HepG2 (cell line): ENCODE measurements around the gene TNFRSF6B. TPM values are rescaled to one million over a fixed set of nuclear protein-coding genes. Genes with fewer than 3 reads are reported as not detected.
A peak's percentile ranks its signal among the peaks of the same experiment; 100 is the strongest.

Source experiments
- ATAC-seq: fragments of 200-7000 bp; cut with Tn5 transposase; 3 replicates; pipeline ENCODE4 v1.9.1; 2020; ENCODE audit warnings: mild to moderate bottlenecking, moderate library complexity
- BruUV-seq: library from RNA; stranded (reverse); fragments of 400-500 nt; replicated peaks from 2 replicates; lab custom pipeline; 2021; lab: Mats Ljungman, UMichigan
- CTCF ChIA-PET: fragments of 300-600 bp; formaldehyde crosslinking; extraction: SDS; loops from one replicate; lab custom pipeline; 2021; ENCODE audit warnings: low total read pairs, inconsistent platforms, low intra/inter-chr PET ratio; lab: Yijun Ruan, JAX
- POLR2A ChIA-PET: fragments of 350-600 bp; sonication (Branson Sonifier 250); formaldehyde crosslinking; loops from one replicate; lab custom pipeline; 2020; ENCODE audit warnings: antibody characterized with exemption, inconsistent platforms; lab: Yijun Ruan, JAX
- DNase-seq: peaks from one replicate; pipeline ENCODE4 v3.0.0-alpha.2; 2015; ENCODE audit warnings: low spot score
- FAIRE-seq: peaks from 3 replicates; lab custom pipeline; 2011; peaks lifted over from hg19 to GRCh38; lab: Jason Lieb, UNC
- H2AFZ ChIP-seq: one replicate; pipeline ENCODE4 v1.6.1; 2011; ENCODE audit warnings: low read length, inconsistent platforms
- H3K27ac ChIP-seq: fragments of 300-600 bp; 3 replicates; pipeline ENCODE4 v1.8.0; 2011; ENCODE audit warnings: mixed run types, mild to moderate bottlenecking, mixed read lengths, low read length, inconsistent platforms; ENCODE audit not compliant: insufficient read depth; ENCODE audit errors: extremely low read length
- H3K27me3 ChIP-seq, 2 experiments: fragments of 200-600 bp in 1 of 2; 2 replicates in 1 of 2; 3 replicates in 1 of 2; pipeline versions ENCODE4 v1.6.0 to v1.8.0; 2011; ENCODE audit warnings: low read length in 2 of 2, mild to moderate bottlenecking in 2 of 2, moderate library complexity in 2 of 2, inconsistent platforms in 1 of 2; ENCODE audit not compliant: insufficient read depth in 2 of 2, control insufficient read depth in 1 of 2
- H3K36me3 ChIP-seq, 2 experiments: fragments of 200-600 bp in 1 of 2; replicated peaks in 1 of 2; 2 replicates in 1 of 2; 3 replicates in 1 of 2; pipeline versions ENCODE4 v1.5.1 to v1.8.0; 2011; ENCODE audit warnings: low read length in 2 of 2, inconsistent platforms in 1 of 2; ENCODE audit not compliant: insufficient read depth in 2 of 2, control insufficient read depth in 1 of 2
- H3K4me1 ChIP-seq: 2 replicates; pipeline ENCODE4 v1.5.1; 2012; ENCODE audit warnings: low read length, inconsistent platforms; ENCODE audit not compliant: insufficient read depth
- H3K4me2 ChIP-seq: 2 replicates; pipeline ENCODE4 v1.6.0; 2011; ENCODE audit warnings: low read depth, low read length, inconsistent platforms
- H3K4me3 ChIP-seq, 3 experiments: fragments of 200-600 bp in 1 of 3; sonication (generic), shearing (Covaris generic) in 1 of 3; replicated peaks in 1 of 3; 2 replicates each; pipeline ENCODE4 v1.5.1; 2011 to 2016; ENCODE audit warnings: low read length in 3 of 3, inconsistent platforms in 2 of 3, low read depth in 2 of 3, mild to moderate bottlenecking in 2 of 3, control low read depth in 1 of 3, mixed read lengths in 1 of 3; ENCODE audit not compliant: insufficient read depth in 1 of 3
- H3K79me2 ChIP-seq: one replicate; pipeline ENCODE4 v1.6.1; 2011; ENCODE audit warnings: low read length, inconsistent platforms; ENCODE audit not compliant: insufficient read depth
- H3K9ac ChIP-seq: 2 replicates; pipeline ENCODE4 v1.6.0; 2011; ENCODE audit warnings: mild to moderate bottlenecking, low read depth, low read length, inconsistent platforms; ENCODE audit not compliant: insufficient read depth
- H3K9me3 ChIP-seq: 2 replicates; pipeline ENCODE4 v1.5.1; 2012; ENCODE audit warnings: mild to moderate bottlenecking, low read length
- H4K20me1 ChIP-seq: 2 replicates; pipeline ENCODE4 v1.6.0; 2011; ENCODE audit warnings: inconsistent platforms, mild to moderate bottlenecking, low read length, moderate library complexity; ENCODE audit not compliant: insufficient read depth
- ATM ChIP-seq: fragments of 450-650 bp; IDR thresholded peaks from 2 replicates; pipeline ENCODE4 v1.7.1; 2017; ENCODE audit warnings: mild to moderate bottlenecking, borderline replicate concordance
- GLMP ChIP-seq: sonication (generic); formaldehyde crosslinking; IDR thresholded peaks from 2 replicates; pipeline ENCODE4 v1.9.0; 2021; ENCODE audit warnings: missing genetic modification reagents, mild to moderate bottlenecking, borderline replicate concordance
- MZF1 ChIP-seq: sonication (generic); formaldehyde crosslinking; IDR thresholded peaks from 2 replicates; pipeline ENCODE4 v1.8.1; 2023; ENCODE audit warnings: mild to moderate bottlenecking, missing genetic modification reagents, borderline replicate concordance
- U2AF1 ChIP-seq: fragments of 200-400 bp; formaldehyde crosslinking; optimal IDR thresholded peaks from 2 replicates; pipeline ENCODE3; 2017; ENCODE audit warnings: mild to moderate bottlenecking, low read depth, low read length
- ZHX1 ChIP-seq: sonication (generic); formaldehyde crosslinking; IDR thresholded peaks from 2 replicates; pipeline ENCODE4 v1.8.1; 2022; ENCODE audit warnings: low read depth, mild to moderate bottlenecking, missing genetic modification reagents
- ZNF317 ChIP-seq: sonication (generic); formaldehyde crosslinking; IDR thresholded peaks from 2 replicates; pipeline ENCODE4 v1.5.0; 2020; ENCODE audit warnings: mild to moderate bottlenecking, missing genetic modification reagents
- ZNF354B ChIP-seq: sonication (generic); formaldehyde crosslinking; IDR thresholded peaks from 2 replicates; pipeline ENCODE4 v1.8.0; 2022; ENCODE audit warnings: mild to moderate bottlenecking, missing genetic modification reagents
- ZNF430 ChIP-seq: sonication (generic); formaldehyde crosslinking; IDR thresholded peaks from 2 replicates; pipeline ENCODE4 v1.9.0; 2021; ENCODE audit warnings: mild to moderate bottlenecking, missing genetic modification reagents
- ZNF589 ChIP-seq: sonication (generic); formaldehyde crosslinking; conservative IDR thresholded peaks from 2 replicates; pipeline ENCODE4 v1.8.0; 2022; ENCODE audit warnings: mild to moderate bottlenecking, moderate library complexity, missing genetic modification reagents
- ZNF598 ChIP-seq: sonication (generic); formaldehyde crosslinking; IDR thresholded peaks from 2 replicates; pipeline ENCODE4 v1.5.1; 2020; ENCODE audit warnings: mild to moderate bottlenecking, missing genetic modification reagents, borderline replicate concordance
- ZNF619 ChIP-seq: sonication (generic); formaldehyde crosslinking; IDR thresholded peaks from 2 replicates; pipeline ENCODE4 v1.4.0; 2020; ENCODE audit warnings: mild to moderate bottlenecking, missing genetic modification reagents
- ZNF891 ChIP-seq: sonication (generic); formaldehyde crosslinking; IDR thresholded peaks from 2 replicates; pipeline ENCODE4 v1.5.0; 2020; ENCODE audit warnings: mild to moderate bottlenecking, missing genetic modification reagents
- WGBS: methylation state at CpG from one replicate; pipeline ENCODE4 v1.1.6; 2017; ENCODE audit warnings: low lambda C conversion rate; 5-methylcytosine and 5-hydroxymethylcytosine counted together
- in situ Hi-C: cut with HindIII; loops from 2 replicates; pipeline ENCODE4 v1.10.0; 2017; ENCODE audit warnings: low pct_unique_long_range_greater_than_20kb; ENCODE audit not compliant: extremely low pct_ligation_motif_present
- intact Hi-C: fragments of 100-400 bp; cut with micrococcal nuclease; formaldehyde crosslinking; loops from one replicate; pipeline ENCODE4 v1.10.0; 2022; ENCODE audit not compliant: unreplicated experiment
- polyA plus RNA-seq, 8 experiments: library from polyadenylated mRNA; depleted of rRNA in 3 of 8; stranded (reverse) in 7 of 8; unstranded in 1 of 8; fragments of >200 nt; fragmentation: Illumina TruSeq in 4 of 8; extraction: Trizol in 4 of 8; gene quantifications; 2 replicates each; pipeline versions ENCODE4 v1.2.1 to v1.2.3, GENCODE V29; 2011 to 2016; ENCODE audit warnings: low read depth in 4 of 8, missing spikeins in 1 of 8, mixed read lengths in 1 of 8; ENCODE audit not compliant: insufficient read depth in 1 of 8
- total RNA-seq, 5 experiments: library from RNA; depleted of rRNA; stranded (reverse); fragments of >200 nt; fragmentation: Illumina TruSeq; extraction: Trizol; gene quantifications; 2 replicates each; pipeline ENCODE4 v1.2.3, GENCODE V29; 2016; ENCODE audit warnings: low read depth in 1 of 5

The TNFRSF6B gene
- total and polyA plus RNA-seq, 2 of the 13 experiments (the other 11 are each of a cell fraction or from before 2014, with no cell fraction given): 0.24 TPM; not detected in 1

GRCh38 chr20:63714858-63715257 lies 18.4 kb downstream of the TNFRSF6B start (continued):
- TF ChIP-seq ZHX1 (CRISPR knock-in tag) (no peak), ATM (no peak), ZNF589 (CRISPR knock-in tag) (no peak), ZNF891 (CRISPR knock-in tag) (no peak), ZNF430 (no peak), ZNF619 (CRISPR knock-in tag) (no peak), ZNF598 (no peak), ZNF354B (CRISPR knock-in tag) (no peak), U2AF1 (no peak), GLMP (CRISPR knock-in tag) (no peak)
- TF ChIP-seq, all 625 proteins: peak for 0

- DNase-seq: no peak
- no peak overlapping the region for H2AFZ ChIP-seq
- peaks cover 23 to 53% of the 10 kb centered on the region in 2 experiments for H3K36me3 ChIP-seq
- no peaks in the 10 kb centered on the region for H4K20me1 ChIP-seq
- in situ Hi-C loops: no loop called here
- intact Hi-C loops: no loop called here
- H3K27me3 ChIP-seq: no peaks in the 10 kb centered on the region
- no peak overlapping the region for H3K4me2 ChIP-seq
- CTCF ChIA-PET: no interaction called here
- POLR2A ChIA-PET: interaction anchor here (0.9 to 2.4 kb wide), 3 partner anchors 11 to 61 kb away, joined by 3 to 16 read pairs (median 5); partner anchors contain the start of genes ARFRP1, RTEL1 and ZGPAT
- H3K4me1 ChIP-seq: peaks cover 19% of the 10 kb centered on the region
- no peak for FAIRE-seq
- 96% methylated on average over 2 of the region's 2 CpGs for WGBS
- no peak overlapping the region for H3K4me3 ChIP-seq
- H3K79me2 ChIP-seq: peaks cover 62% of the 10 kb centered on the region
- TF ChIP-seq ZNF317 (CRISPR knock-in tag): peak; percentile 98
- no peak for TF ChIP-seq MZF1 (CRISPR knock-in tag)
- no TSS peak for BruUV-seq
- no peak for ATAC-seq
- H3K9ac ChIP-seq: no peak overlapping the region
- H3K27ac ChIP-seq: peak overlapping the region; percentile 32
- peaks cover 5% of the 10 kb centered on the region; the same call in 1 of the 2 replicates for H3K9me3 ChIP-seq
Measured at GRCh38 chr20:63718996-63719395, 22.5 kb downstream of the TNFRSF6B start.
